Measurements from ENCODE around the gene PELI2.

The PELI2 gene

GRCh38 chr14:56182410-56182809 lies 64.2 kb downstream of the PELI2 start:
- H3K27ac ChIP-seq (ENCODE audit: extremely low read depth, low read depth, low read length): no peak overlapping the region
- TF ChIP-seq ZNF76 (tag by site-specific recombination; IDR thresholded peaks at IDR 0.05; ENCODE audit: borderline replicate concordance, low read depth) (no peak), ZNF394 (tag by site-specific recombination; IDR thresholded peaks at IDR 0.05; ENCODE audit: borderline replicate concordance) (no peak), ZNF24 (tag by site-specific recombination; IDR thresholded peaks at IDR 0.05) (no peak), ZNF596 (tag by site-specific recombination; IDR thresholded peaks at IDR 0.05) (no peak), ZNF639 (tag by site-specific recombination; IDR thresholded peaks at IDR 0.05) (no peak), HOXD13 (CRISPR knock-in tag; IDR thresholded peaks at IDR 0.05; ENCODE audit: borderline replicate concordance) (no peak), ZNF354C (tag by site-specific recombination; IDR thresholded peaks at IDR 0.05; ENCODE audit: borderline replicate concordance, low read depth) (no peak), SALL2 (tag by site-specific recombination; IDR thresholded peaks at IDR 0.05; ENCODE audit: borderline replicate concordance) (no peak), ZNF223 (tag by site-specific recombination; IDR thresholded peaks at IDR 0.05) (no peak), ZNF792 (tag by site-specific recombination; IDR thresholded peaks at IDR 0.05) (no peak)
- ChIA-PET CTCF (no interaction called here), POLR2A (no interaction called here)
- no peak overlapping the region for H3K4me3 ChIP-seq (ENCODE audit: low read depth, low read length)
- H3K36me3 ChIP-seq (ENCODE audit: control insufficient read depth in 2 of 2, insufficient read depth in 1 of 2, low read length in 2 of 2): no peaks in the 10 kb centered on the region
- no peaks in the 10 kb centered on the region for H3K9me3 ChIP-seq (ENCODE audit: control insufficient read depth, insufficient read depth, low read depth, low read length)
- H3K4me1 ChIP-seq (ENCODE audit: control insufficient read depth, insufficient read depth, low read length): peaks cover 6% of the 10 kb centered on the region

- no peak for TF ChIP-seq ZNF416 (tag by site-specific recombination; IDR thresholded peaks at IDR 0.05)
- TF ChIP-seq ZNF114 (tag by site-specific recombination; IDR thresholded peaks at IDR 0.05): no peak
- TF ChIP-seq KLF7 (tag by site-specific recombination; IDR thresholded peaks at IDR 0.05; ENCODE audit: borderline replicate concordance): no peak
- peak; percentile 69 for TF ChIP-seq PRDM6 (tag by site-specific recombination; IDR thresholded peaks at IDR 0.05)
- TF ChIP-seq ATF2 (tag by site-specific recombination; IDR thresholded peaks at IDR 0.05; ENCODE audit: low read depth): no peak
- TF ChIP-seq MZF1 (tag by site-specific recombination; IDR thresholded peaks at IDR 0.05; ENCODE audit: borderline replicate concordance): no peak
- H3K9me3 ChIP-seq (ENCODE audit: control insufficient read depth, insufficient read depth, low read depth, low read length): no peaks in the 10 kb centered on the region
- H3K4me1 ChIP-seq (ENCODE audit: control insufficient read depth, insufficient read depth, low read length): peaks cover 6% of the 10 kb centered on the region
- no peaks in the 10 kb centered on the region for H3K36me3 ChIP-seq (ENCODE audit: control insufficient read depth in 2 of 2, insufficient read depth in 1 of 2, low read length in 2 of 2)
- no peak overlapping the region for H3K27ac ChIP-seq (ENCODE audit: extremely low read depth, low read depth, low read length)
- H3K4me3 ChIP-seq (ENCODE audit: low read depth, low read length): no peak overlapping the region
- POLR2A ChIA-PET: no interaction called here
- CTCF ChIA-PET: no interaction called here
These were observed 65.5 kb downstream of the PELI2 start for GRCh38 chr14:56183631-56184157.

GRCh38 chr14:56185992-56186391 lies 67.8 kb downstream of the PELI2 start:
- H3K27ac ChIP-seq (ENCODE audit: extremely low read depth, low read depth, low read length): no peak overlapping the region
- H3K9me3 ChIP-seq (ENCODE audit: control insufficient read depth, insufficient read depth, low read depth, low read length): no peaks in the 10 kb centered on the region
- H3K4me1 ChIP-seq (ENCODE audit: control insufficient read depth, insufficient read depth, low read length): peaks cover 6% of the 10 kb centered on the region
- no peak for TF ChIP-seq ZNF280D (tag by site-specific recombination; IDR thresholded peaks at IDR 0.05)
- peak; percentile 25; the same call in 1 of the 2 replicates for TF ChIP-seq REST (tag by site-specific recombination; IDR thresholded peaks at IDR 0.05)
- ChIA-PET POLR2A (no interaction called here), CTCF (interaction anchor here (0.6 kb wide), 1 partner anchor 427 kb away, joined by 4 read pairs; no protein-coding TSS in a partner anchor)
- no peaks in the 10 kb centered on the region for H3K36me3 ChIP-seq (ENCODE audit: control insufficient read depth in 2 of 2, insufficient read depth in 1 of 2, low read length in 2 of 2)
- H3K4me3 ChIP-seq (ENCODE audit: low read depth, low read length): no peak overlapping the region
